Fibroblast of lung (primary cell): ENCODE measurements around the gene POLR1A.

ENCODE experiments used
- CTCF ChIP-seq, 2 donors: IDR thresholded peaks in 1 of 2; conservative IDR thresholded peaks in 1 of 2; 1 replicate in 1 of 2; 2 replicates in 1 of 2; pipeline ENCODE4 v1.5.1; 2011 to 2012; ENCODE audit warnings: low read length in 2 of 2, control low read depth in 1 of 2, inconsistent platforms in 1 of 2, low read depth in 1 of 2, mild to moderate bottlenecking in 1 of 2
- EZH2 ChIP-seq: IDR thresholded peaks from 2 replicates; pipeline ENCODE4 v1.5.1; 2012; ENCODE audit warnings: low read length, control low read depth, mild to moderate bottlenecking; ENCODE audit errors: missing control alignments

GRCh38 chr2:86134709-86135108, 29.0 kb upstream of the POLR1A start:
- TF ChIP-seq CTCF (conservative IDR thresholded peaks at IDR 0.05 in 1 of 2, IDR thresholded peaks at IDR 0.05 in 1 of 2; ENCODE audit: low read depth in 1 of 2, low read length in 2 of 2) (no peak), EZH2 (no peak)
